Measurements from ENCODE around the gene UBE2G2. TPM values are rescaled to one million over a fixed set of nuclear protein-coding genes. Genes with fewer than 3 reads are reported as not detected.
A peak's percentile ranks its signal among the peaks of the same experiment; 100 is the strongest.

Gene UBE2G2
- total RNA-seq, 1 experiment from 2014 or later: 121 TPM

GRCh38 chr21:44846485-44847260 is 45.1 kb upstream of the UBE2G2 start:
- no peak overlapping the region for H2BK5ac ChIP-seq (ENCODE audit: insufficient read length, low read length)
- H3K4ac ChIP-seq (ENCODE audit: low read depth, low read length): no peak overlapping the region
- peak overlapping the region; percentile 8 for H3K4me2 ChIP-seq (ENCODE audit: insufficient read depth, insufficient read length, low read length)
- no peak overlapping the region for H3K18ac ChIP-seq (ENCODE audit: insufficient read length, low read depth, low read length)
- no peak overlapping the region for H3K9ac ChIP-seq (ENCODE audit: extremely low read depth, insufficient read length, low read length)
- no peaks in the 10 kb centered on the region for H3K23me2 ChIP-seq (ENCODE audit: insufficient read length, low read depth, low read length, poor library complexity, severe bottlenecking)
- no peak for DNase-seq
- H3T11ph ChIP-seq (ENCODE audit: low read length): no peak overlapping the region
- Mint-ChIP-seq H3K27ac (no peak overlapping the region), H3K27me3 (ENCODE audit: low read depth) (peaks cover 3% of the 10 kb centered on the region; the same call in 1 of the 2 replicates), H3K9me3 (no peaks in the 10 kb centered on the region), H3K36me3 (ENCODE audit: insufficient read depth in 1 of 3, low read depth in 3 of 3) (peaks cover 14 to 32% (median 31%) of the 10 kb centered on the region in 3 experiments; a peak in 6 of 7 replicates), H3K4me3 (peak overlapping the region; percentile 54 to 67; a peak in 4 of 5 replicates), H3K4me1 (peaks cover 13 to 21% of the 10 kb centered on the region in 2 experiments)
- no peak overlapping the region for H4K5ac ChIP-seq (ENCODE audit: insufficient read length, low read depth, low read length)
- no peaks in the 10 kb centered on the region for H3K27me3 ChIP-seq (ENCODE audit: insufficient read depth, low read length)
- H2BK120ac ChIP-seq (ENCODE audit: low read depth, low read length, poor library complexity, severe bottlenecking): no peak overlapping the region
- H3K79me2 ChIP-seq (ENCODE audit: insufficient read depth, low read length): no peaks in the 10 kb centered on the region
- H2BK20ac ChIP-seq (ENCODE audit: low read depth, low read length, poor library complexity, severe bottlenecking): no peak overlapping the region
- H2BK15ac ChIP-seq (ENCODE audit: low read depth, low read length): no peak overlapping the region
- no peak overlapping the region for H4K8ac ChIP-seq (replicated peaks; ENCODE audit: insufficient read length, low read depth, low read length)
- H3K79me1 ChIP-seq (ENCODE audit: insufficient read depth, low read depth, low read length, poor library complexity, severe bottlenecking): no peaks in the 10 kb centered on the region
- no CpG with 5 or more reads among the region's 27 CpGs for WGBS (ENCODE audit: extremely low coverage, insufficient read length, low lambda C conversion rate)
- no peak overlapping the region for H2AK5ac ChIP-seq (ENCODE audit: insufficient read length, low read length)
- no peak overlapping the region for H3K56ac ChIP-seq (ENCODE audit: insufficient read length, low read depth, low read length)
- 0 out of 2 replicates have a peak, but pooled peaks cover 2% of the 10 kb centered on the region for H3K4me1 ChIP-seq (ENCODE audit: insufficient read depth, low read length)
- H3K9me3 ChIP-seq (ENCODE audit: control insufficient read depth, low read depth, low read length): no peaks in the 10 kb centered on the region
- no peak overlapping the region for H2AFZ ChIP-seq (ENCODE audit: low read length)
- H3K27ac ChIP-seq (ENCODE audit: insufficient read length, low read depth, low read length): no peak overlapping the region
- TF ChIP-seq CTCF (conservative IDR thresholded peaks at IDR 0.05): no peak
- H2BK12ac ChIP-seq (ENCODE audit: insufficient read length, low read depth, low read length): no peak overlapping the region
- no peaks in the 10 kb centered on the region for H4K20me1 ChIP-seq (ENCODE audit: control insufficient read depth, insufficient read depth, insufficient read length)
- no peak overlapping the region for H3K14ac ChIP-seq (ENCODE audit: insufficient read depth, low read length)
- H3K23ac ChIP-seq (ENCODE audit: insufficient read length, low read depth, low read length): no peak overlapping the region
- H4K91ac ChIP-seq (ENCODE audit: insufficient read length, low read depth, low read length): no peak overlapping the region

Measured in H9 (cell line).